GM03348 (cell line): Measurements from ENCODE around the gene VCY.
"Not testable (repeated sequence)": the region's sequence is repeated elsewhere in the genome, so short reads cannot be mapped to it uniquely, and the experiment has no call there.

ENCODE experiments used
- DNase-seq: peaks from one replicate; pipeline ENCODE4 v3.0.0; 2012; ENCODE audit warnings: low spot score

The VCY gene

DNA sequence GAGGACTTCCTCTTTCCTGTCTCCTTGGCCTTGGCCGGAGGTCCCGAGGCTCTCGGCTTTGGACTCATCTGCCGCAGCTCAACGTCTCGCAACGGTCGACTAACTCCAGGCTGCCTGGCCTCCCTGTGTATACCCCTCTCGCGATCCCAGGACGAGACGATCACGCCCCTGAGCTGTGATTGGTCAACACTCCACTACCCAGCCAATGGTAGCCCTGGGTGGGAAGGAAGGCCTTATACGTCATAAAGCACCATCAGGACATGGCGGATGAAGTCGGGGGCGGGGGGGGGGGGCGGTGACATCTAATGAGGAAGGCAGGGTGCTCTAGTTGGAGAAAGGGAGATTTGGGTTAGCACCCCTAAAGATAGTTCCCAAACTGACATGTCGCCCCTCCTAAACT lies at the start of gene VCY:
Gene VCY, minus strand, starts transcription at position 101 of the 400 bp plus-strand sequence. Its CDS starts 33 bp downstream, at position 68.
- DNase-seq: not testable (repeated sequence)

- not testable (repeated sequence) for DNase-seq
Measured at GRCh38 chrY:14030395-14030794, 44.1 kb upstream of the VCY start.

DNA sequence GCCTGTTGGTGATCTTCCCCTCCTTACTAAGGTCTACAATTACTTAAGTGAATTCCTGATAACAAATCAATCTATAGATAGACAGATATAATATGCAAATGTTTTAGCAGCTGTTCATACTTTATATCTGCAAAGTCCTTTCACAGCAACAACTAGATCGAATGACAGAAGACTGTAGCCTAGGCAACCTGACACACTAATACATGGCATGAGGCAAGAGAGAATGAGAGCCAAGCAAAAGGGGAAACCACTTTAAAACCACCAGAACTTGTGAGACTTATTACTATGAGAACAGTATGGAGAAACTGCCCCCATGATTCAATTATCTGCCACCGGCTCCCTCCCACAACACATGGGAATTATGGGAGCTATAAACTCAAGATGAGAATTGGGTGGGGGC lies 25.6 kb upstream of the VCY start:
- not testable (repeated sequence) for DNase-seq

DNA sequence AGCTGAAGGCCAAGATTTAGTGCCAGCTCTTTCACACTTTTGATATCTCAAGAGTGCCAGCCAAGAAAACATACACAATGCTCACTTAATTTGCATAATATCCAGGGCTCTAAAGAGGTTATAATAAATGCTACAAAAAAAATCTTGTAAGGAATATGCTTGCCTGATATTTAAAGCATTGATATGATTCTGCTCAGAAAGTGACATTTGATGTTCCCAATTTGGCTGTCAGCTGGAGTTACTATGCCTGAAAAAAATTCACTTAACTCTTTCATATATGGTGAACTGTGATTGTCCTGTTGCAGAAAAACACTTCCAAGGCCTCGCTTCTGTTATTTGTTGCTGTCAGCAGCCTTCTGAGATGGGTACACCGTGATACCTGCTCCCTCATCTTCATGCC lies 43.9 kb downstream of the VCY start:
- DNase-seq: not testable (repeated sequence)
